DOHH2 (cell line): Measurements from ENCODE around the gene MACROD2.

Source experiments
- H3F3A ChIP-seq: fragments of 200-600 bp; sonication (generic), shearing (Covaris generic); 2 replicates; pipeline ENCODE4 v1.6.0; 2016; ENCODE audit warnings: antibody characterized with exemption, mild to moderate bottlenecking; ENCODE audit not compliant: control insufficient read depth, insufficient read depth
- H3K27ac ChIP-seq: fragments of 200-600 bp; sonication (generic); 2 replicates; pipeline ENCODE4 v1.5.1; 2014; ENCODE audit warnings: low read depth, mild to moderate bottlenecking, low read length, moderate library complexity
- H3K27me3 ChIP-seq: fragments of 200-600 bp; sonication (generic); 2 replicates; pipeline ENCODE4 v1.6.1; 2014; ENCODE audit warnings: mild to moderate bottlenecking, low read length, mixed read lengths; ENCODE audit not compliant: control insufficient read depth
- H3K36me3 ChIP-seq: fragments of 200-600 bp; sonication (generic); 2 replicates; pipeline ENCODE4 v1.6.1; 2014; ENCODE audit warnings: mild to moderate bottlenecking, low read length, moderate library complexity, mixed read lengths; ENCODE audit not compliant: control insufficient read depth
- H3K4me1 ChIP-seq: fragments of 200-600 bp; sonication (generic); 2 replicates; pipeline ENCODE4 v1.6.1; 2014; ENCODE audit warnings: mild to moderate bottlenecking, low read length, mixed read lengths; ENCODE audit not compliant: control insufficient read depth
- H3K4me2 ChIP-seq: fragments of 200-600 bp; sonication (generic); 2 replicates; pipeline ENCODE4 v1.6.0; 2014; ENCODE audit warnings: mild to moderate bottlenecking, low read length, moderate library complexity
- H3K4me3 ChIP-seq: fragments of 200-600 bp; sonication (generic); 2 replicates; pipeline ENCODE4 v1.5.1; 2014; ENCODE audit warnings: mild to moderate bottlenecking, low read length, mixed read lengths
- H3K79me2 ChIP-seq: fragments of 200-600 bp; sonication (generic); 2 replicates; pipeline ENCODE4 v1.6.1; 2014; ENCODE audit warnings: mild to moderate bottlenecking, low read length, mixed read lengths; ENCODE audit not compliant: control insufficient read depth
- H3K9me2 ChIP-seq: fragments of 200-600 bp; sonication (generic); replicated peaks from 2 replicates; pipeline ENCODE4 v1.6.1; 2014; ENCODE audit warnings: mild to moderate bottlenecking, low read length, mixed read lengths; ENCODE audit not compliant: control insufficient read depth
- H3K9me3 ChIP-seq: fragments of 200-600 bp; sonication (generic); 2 replicates; pipeline ENCODE4 v1.6.1; 2014; ENCODE audit warnings: antibody characterized with exemption, low read length, mixed read lengths; ENCODE audit not compliant: control insufficient read depth, insufficient read depth
- H4K20me1 ChIP-seq: fragments of 200-600 bp; sonication (generic); 2 replicates; pipeline ENCODE4 v1.6.0; 2014; ENCODE audit warnings: low read depth, mild to moderate bottlenecking, antibody characterized with exemption, low read length, moderate library complexity; ENCODE audit not compliant: control insufficient read depth, insufficient read depth
- EZH2phosphoT487 ChIP-seq: fragments of 200-600 bp; sonication (generic); IDR thresholded peaks from 2 replicates; pipeline ENCODE4 v1.6.1; 2017; ENCODE audit warnings: borderline replicate concordance, mild to moderate bottlenecking, antibody characterized with exemption, low read length, moderate library complexity, mixed read lengths
- TF ChIP-seq, protein P1 (sequence below): fragments of 200-600 bp; sonication (generic); IDR thresholded peaks from one replicate; pipeline ENCODE4 v1.5.1; 2014; ENCODE audit warnings: antibody characterized with exemption, mild to moderate bottlenecking, low read depth, low read length; ENCODE audit not compliant: poor library complexity, severe bottlenecking

Gene MACROD2

DNA sequence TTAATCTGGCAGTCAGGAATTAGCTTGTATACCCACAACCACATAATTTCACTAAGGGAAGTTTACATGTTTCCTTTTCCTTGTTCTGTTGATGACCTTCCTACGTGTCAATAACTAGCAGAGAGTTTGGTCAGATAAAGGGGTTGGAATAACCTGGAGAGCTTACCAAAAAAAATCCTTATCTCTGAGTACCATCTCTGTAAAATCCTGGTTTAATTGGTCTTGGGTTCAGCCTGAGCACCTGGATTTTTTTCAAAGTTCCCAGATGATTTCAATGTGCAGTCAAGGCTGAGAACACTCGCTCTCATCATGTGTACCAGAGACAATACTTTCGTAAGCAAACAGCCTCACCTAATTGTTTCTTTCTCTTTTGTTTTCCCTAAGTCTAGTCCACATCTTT lies 825.9 kb downstream of the MACROD2 start:
- Histone ChIP-seq H3K4me1 (no peaks in the 10 kb centered on the region), H3K4me2 (no peak overlapping the region), H3K79me2 (no peaks in the 10 kb centered on the region), H3K9me3 (no peaks in the 10 kb centered on the region), H3K4me3 (no peak overlapping the region), H3K36me3 (no peaks in the 10 kb centered on the region), H3K27me3 (no peaks in the 10 kb centered on the region), H4K20me1 (no peaks in the 10 kb centered on the region), H3F3A (no peaks in the 10 kb centered on the region), H3K9me2 (no peaks in the 10 kb centered on the region), H3K27ac (no peak overlapping the region)
- TF ChIP-seq EZH2phosphoT487, result no peak
- TF ChIP-seq, protein P1, sequence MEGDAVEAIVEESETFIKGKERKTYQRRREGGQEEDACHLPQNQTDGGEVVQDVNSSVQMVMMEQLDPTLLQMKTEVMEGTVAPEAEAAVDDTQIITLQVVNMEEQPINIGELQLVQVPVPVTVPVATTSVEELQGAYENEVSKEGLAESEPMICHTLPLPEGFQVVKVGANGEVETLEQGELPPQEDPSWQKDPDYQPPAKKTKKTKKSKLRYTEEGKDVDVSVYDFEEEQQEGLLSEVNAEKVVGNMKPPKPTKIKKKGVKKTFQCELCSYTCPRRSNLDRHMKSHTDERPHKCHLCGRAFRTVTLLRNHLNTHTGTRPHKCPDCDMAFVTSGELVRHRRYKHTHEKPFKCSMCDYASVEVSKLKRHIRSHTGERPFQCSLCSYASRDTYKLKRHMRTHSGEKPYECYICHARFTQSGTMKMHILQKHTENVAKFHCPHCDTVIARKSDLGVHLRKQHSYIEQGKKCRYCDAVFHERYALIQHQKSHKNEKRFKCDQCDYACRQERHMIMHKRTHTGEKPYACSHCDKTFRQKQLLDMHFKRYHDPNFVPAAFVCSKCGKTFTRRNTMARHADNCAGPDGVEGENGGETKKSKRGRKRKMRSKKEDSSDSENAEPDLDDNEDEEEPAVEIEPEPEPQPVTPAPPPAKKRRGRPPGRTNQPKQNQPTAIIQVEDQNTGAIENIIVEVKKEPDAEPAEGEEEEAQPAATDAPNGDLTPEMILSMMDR, result no peak

DNA sequence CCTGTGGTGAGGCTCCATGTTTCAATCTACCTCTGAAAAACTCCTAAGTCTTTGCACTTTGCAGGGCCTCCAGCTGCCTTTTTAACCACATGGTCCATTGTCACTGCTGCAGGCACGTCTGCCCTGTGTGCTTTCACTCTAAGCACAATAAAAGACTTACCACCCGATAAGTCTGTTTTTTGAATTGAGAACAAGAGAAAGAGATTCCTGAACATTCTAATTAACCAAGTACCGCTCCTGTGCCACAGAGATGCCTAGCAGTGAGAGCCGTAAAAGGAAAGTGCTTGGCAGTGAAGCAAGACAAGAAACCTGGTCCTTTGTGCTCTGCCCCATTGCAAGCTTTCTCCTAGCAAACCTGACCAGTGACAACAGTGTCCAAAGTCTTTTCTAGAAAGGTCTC lies 829.7 kb downstream of the MACROD2 start:
- no peaks in the 10 kb centered on the region for H3K4me1 ChIP-seq
- TF ChIP-seq EZH2phosphoT487, result no peak
- TF ChIP-seq, protein P1, result no peak
- H3K79me2 ChIP-seq, result no peaks in the 10 kb centered on the region
- H3K36me3 ChIP-seq, result no peaks in the 10 kb centered on the region
- H3K4me3 ChIP-seq, result no peak overlapping the region
- no peaks in the 10 kb centered on the region for H3K9me3 ChIP-seq
- H3F3A ChIP-seq, result no peaks in the 10 kb centered on the region
- no peak overlapping the region for H3K27ac ChIP-seq
- no peaks in the 10 kb centered on the region for H4K20me1 ChIP-seq
- no peaks in the 10 kb centered on the region for H3K9me2 ChIP-seq
- no peak overlapping the region for H3K4me2 ChIP-seq
- H3K27me3 ChIP-seq, result no peaks in the 10 kb centered on the region

DNA sequence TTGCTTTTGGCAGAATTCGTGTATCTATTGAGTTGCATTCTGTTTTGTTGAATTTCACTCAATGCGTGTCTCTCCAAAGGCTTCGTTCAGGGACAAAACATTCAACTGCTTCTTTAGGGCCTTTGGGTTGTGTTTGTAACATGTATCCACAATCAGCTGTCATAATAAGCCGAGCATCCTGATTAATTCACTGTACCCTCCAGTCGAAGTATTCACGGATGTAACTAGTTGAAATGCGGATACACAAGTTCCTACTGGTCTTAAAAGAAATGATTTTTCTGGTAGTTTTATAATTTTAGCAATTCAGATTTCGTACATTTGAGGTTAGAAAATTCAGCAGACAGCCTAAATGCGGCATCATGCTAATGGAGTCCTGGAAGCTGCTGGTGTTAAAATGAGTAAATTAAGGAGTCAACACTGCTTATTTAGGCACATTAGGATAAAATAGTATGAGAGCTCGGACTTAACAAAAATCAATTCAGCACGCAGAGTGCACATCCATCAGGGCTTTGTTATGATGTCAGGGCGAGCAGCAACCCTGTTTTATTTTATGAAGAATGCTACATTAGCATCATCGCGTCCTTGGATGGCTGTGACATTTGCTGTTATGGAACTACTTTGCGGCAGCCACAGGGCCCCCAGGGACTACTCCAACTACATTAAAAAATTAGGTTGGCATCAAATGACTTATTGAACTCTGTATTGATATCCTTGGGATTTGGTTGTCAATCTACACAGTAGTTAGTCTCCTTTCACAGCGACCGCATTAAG lies 831.4 kb downstream of the MACROD2 start:
- Histone ChIP-seq H3K4me1 (no peaks in the 10 kb centered on the region), H3K79me2 (no peaks in the 10 kb centered on the region), H3K36me3 (no peaks in the 10 kb centered on the region), H3K9me2 (no peaks in the 10 kb centered on the region; the same call in 1 of the 2 replicates), H3K4me3 (no peak overlapping the region), H3K9me3 (no peaks in the 10 kb centered on the region), H4K20me1 (no peaks in the 10 kb centered on the region), H3K27ac (no peak overlapping the region), H3K4me2 (no peak overlapping the region), H3K27me3 (no peaks in the 10 kb centered on the region), H3F3A (no peaks in the 10 kb centered on the region)
- no peak for TF ChIP-seq EZH2phosphoT487
- TF ChIP-seq, protein P1, result no peak
